BJ (cell line): ENCODE data around the gene COL6A2. TPM values are rescaled to one million over a fixed set of nuclear protein-coding genes. Genes with fewer than 3 reads are reported as not detected.

Source experiments
- CTCF ChIA-PET: fragments of 350-600 bp; formaldehyde crosslinking; extraction: SDS; loops from one replicate; lab custom pipeline; 2021; ENCODE audit warnings: antibody characterized with exemption, inconsistent platforms; lab: Yijun Ruan, JAX
- POLR2A ChIA-PET: fragments of 300-600 bp; sonication (Branson Sonifier 250); formaldehyde crosslinking; extraction: SDS; loops from one replicate; lab custom pipeline; 2021; ENCODE audit warnings: antibody characterized with exemption; lab: Charles Lee
- DNase-seq: peaks from one replicate; pipeline ENCODE4 v3.0.0-alpha.2; 2011; ENCODE audit warnings: low read depth
- H3K27me3 ChIP-seq: 2 replicates; pipeline ENCODE4 v1.6.0; 2011; ENCODE audit warnings: low read length; ENCODE audit not compliant: control insufficient read depth, insufficient read depth
- H3K36me3 ChIP-seq: 2 replicates; pipeline ENCODE4 v1.5.1; 2011; ENCODE audit warnings: low read length; ENCODE audit not compliant: control insufficient read depth, insufficient read depth
- H3K4me3 ChIP-seq: 2 replicates; pipeline ENCODE4 v1.5.1; 2011; ENCODE audit warnings: low read depth, mild to moderate bottlenecking, control low read depth, low read length
- polyA plus RNA-seq: library from polyadenylated mRNA; depleted of rRNA; stranded (reverse); fragments of >200 nt; gene quantifications from 2 replicates; pipeline ENCODE4 v1.2.3, GENCODE V29; 2011
- TF ChIP-seq, protein P1 (sequence below): IDR thresholded peaks from 2 replicates; pipeline ENCODE4 v1.5.1; 2011; ENCODE audit warnings: low read depth, mild to moderate bottlenecking, control low read depth, inconsistent platforms, low read length, moderate library complexity; ENCODE audit not compliant: insufficient read depth

Gene COL6A2
- polyA plus RNA-seq, 1 experiment = 665 TPM

- CTCF ChIA-PET = interaction anchor here (0.7 to 1.3 kb wide), 5 partner anchors 10 to 120 kb away, joined by 3 to 7 read pairs (median 3); no protein-coding TSS in a partner anchor
- H3K4me3 ChIP-seq = no peak overlapping the region
- no peaks in the 10 kb centered on the region for H3K27me3 ChIP-seq
- H3K36me3 ChIP-seq = no peaks in the 10 kb centered on the region
- no peak for DNase-seq
- TF ChIP-seq, protein P1, sequence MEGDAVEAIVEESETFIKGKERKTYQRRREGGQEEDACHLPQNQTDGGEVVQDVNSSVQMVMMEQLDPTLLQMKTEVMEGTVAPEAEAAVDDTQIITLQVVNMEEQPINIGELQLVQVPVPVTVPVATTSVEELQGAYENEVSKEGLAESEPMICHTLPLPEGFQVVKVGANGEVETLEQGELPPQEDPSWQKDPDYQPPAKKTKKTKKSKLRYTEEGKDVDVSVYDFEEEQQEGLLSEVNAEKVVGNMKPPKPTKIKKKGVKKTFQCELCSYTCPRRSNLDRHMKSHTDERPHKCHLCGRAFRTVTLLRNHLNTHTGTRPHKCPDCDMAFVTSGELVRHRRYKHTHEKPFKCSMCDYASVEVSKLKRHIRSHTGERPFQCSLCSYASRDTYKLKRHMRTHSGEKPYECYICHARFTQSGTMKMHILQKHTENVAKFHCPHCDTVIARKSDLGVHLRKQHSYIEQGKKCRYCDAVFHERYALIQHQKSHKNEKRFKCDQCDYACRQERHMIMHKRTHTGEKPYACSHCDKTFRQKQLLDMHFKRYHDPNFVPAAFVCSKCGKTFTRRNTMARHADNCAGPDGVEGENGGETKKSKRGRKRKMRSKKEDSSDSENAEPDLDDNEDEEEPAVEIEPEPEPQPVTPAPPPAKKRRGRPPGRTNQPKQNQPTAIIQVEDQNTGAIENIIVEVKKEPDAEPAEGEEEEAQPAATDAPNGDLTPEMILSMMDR = no peak; the same call in 1 of the 2 replicates
- POLR2A ChIA-PET = no interaction called here
Measured at GRCh38 chr21:46092811-46093667, 4.9 kb upstream of the COL6A2 start.

DNA sequence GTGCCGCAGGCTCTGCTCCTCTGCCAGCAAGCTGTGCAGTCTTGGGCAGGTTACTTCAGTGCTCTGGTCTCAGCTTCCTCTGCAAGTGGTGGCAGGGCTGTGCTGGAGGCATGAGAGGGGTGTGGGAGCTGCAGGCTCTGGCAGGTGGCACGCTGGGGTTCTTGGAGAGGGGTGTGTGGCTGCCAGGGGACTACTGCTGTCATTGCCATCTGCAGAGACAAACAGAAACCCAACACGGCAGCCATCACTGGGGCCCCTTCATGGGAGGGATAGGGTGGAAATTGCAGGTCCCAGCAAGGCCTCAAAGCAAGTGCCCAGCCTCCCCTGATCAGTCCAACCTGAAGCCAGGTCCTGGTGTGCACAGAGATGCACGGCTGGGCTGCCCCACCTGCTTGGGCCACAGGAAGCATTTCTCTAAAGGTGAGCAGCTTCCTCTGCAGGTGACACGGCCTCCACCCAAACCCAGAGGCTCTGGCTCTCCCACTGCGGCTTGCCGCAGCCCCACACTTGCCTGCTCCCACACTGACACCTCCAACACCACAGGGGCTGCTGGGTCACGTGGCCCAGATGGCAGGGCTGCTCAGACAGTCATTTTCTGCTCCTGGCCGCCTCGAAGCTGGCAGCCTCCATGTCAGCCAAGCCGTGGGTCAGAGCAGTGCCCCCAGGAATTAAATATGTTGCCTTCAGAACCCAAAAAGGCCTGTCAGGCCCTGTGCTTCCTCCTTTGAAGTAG is 4.1 kb upstream of the COL6A2 start:
- POLR2A ChIA-PET = no interaction called here
- no peak for DNase-seq
- Histone ChIP-seq H3K36me3 (no peaks in the 10 kb centered on the region), H3K4me3 (no peak overlapping the region), H3K27me3 (no peaks in the 10 kb centered on the region)
- CTCF ChIA-PET = no interaction called here
- TF ChIP-seq, protein P1 = no peak

DNA sequence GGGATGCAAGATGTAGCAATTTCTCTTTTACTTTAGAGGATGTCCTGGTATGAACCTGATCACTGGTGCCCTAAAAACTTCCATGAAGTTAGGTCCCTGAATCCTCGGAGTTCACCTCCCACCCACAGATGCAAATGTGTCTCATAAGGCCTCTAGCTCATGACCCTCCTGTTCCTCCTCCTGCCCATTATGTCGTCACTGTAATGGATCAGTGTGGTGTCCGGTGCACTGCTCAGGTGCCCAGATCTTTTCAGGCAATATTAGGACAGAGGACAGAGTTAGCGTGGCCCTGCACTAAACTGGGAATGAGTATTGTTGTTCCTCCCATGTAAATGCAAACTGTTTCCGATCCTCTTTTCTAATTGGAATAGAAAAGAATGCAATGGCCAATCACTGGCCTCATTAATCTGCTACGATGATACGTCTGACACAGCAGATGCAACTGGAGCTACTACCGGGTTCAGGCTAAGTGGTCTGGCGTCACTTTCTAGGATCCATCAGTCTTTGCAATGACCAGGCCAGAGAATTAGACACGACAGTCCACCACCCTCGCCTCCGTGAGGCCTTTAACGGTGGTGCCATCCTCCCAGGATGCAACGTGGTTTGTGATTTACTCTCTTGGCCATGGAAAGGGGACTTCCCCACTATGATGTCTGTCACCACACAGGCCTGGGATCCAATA is 3.4 kb upstream of the COL6A2 start:
- TF ChIP-seq, protein P1 = no peak
- Histone ChIP-seq H3K27me3 (no peaks in the 10 kb centered on the region), H3K4me3 (no peak overlapping the region), H3K36me3 (no peaks in the 10 kb centered on the region)
- ChIA-PET CTCF (interaction anchor here (1.4 kb wide), 1 partner anchor 121 kb away, joined by 3 read pairs; no protein-coding TSS in a partner anchor), POLR2A (no interaction called here)
- no peak for DNase-seq

DNA sequence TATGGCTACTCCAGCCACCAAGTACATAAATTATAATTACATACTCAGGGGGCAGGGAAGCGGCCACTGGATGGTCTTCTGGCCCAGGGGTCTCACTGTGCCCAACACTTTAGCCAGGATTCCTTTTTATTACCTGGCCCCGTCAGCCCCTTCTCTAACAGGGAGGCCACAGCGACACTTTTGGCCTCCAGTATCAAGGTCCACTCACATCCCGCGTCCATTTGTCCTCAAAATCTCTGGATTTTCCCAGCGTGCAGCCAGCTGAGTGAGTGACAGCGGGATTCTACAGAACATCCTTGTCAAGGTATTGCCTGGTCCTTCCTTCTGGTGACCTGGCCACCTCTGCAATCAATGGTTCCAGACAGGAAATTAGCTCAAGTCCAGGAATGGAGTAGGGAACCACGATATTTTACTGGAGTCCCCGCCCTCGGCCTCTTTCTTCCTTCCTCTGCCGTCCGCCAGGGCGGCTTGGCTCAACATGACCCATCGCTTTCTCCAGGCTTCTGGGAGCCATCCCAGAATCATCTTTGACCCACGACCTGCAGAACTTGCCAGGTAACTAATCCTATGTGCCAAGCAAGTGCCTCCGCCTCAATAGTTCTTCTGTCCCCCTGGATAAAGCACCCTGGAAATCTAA is 2.7 kb upstream of the COL6A2 start:
- DNase-seq = no peak
- ChIA-PET POLR2A (no interaction called here), CTCF (interaction anchor here (1.4 kb wide), 1 partner anchor 121 kb away, joined by 3 read pairs; no protein-coding TSS in a partner anchor)
- no peaks in the 10 kb centered on the region for H3K27me3 ChIP-seq
- no peaks in the 10 kb centered on the region for H3K36me3 ChIP-seq
- TF ChIP-seq, protein P1 = no peak
- H3K4me3 ChIP-seq = no peak overlapping the region
